Measurements from ENCODE around the gene TGM4.
"Not testable (repeated sequence)": the region's sequence is repeated elsewhere in the genome, so short reads cannot be mapped to it uniquely, and the experiment has no call there.

The TGM4 gene

GRCh38 chr3:44949770-44950169 lies 75.4 kb downstream of the TGM4 start:
- not testable (repeated sequence) for H3K9ac ChIP-seq (ENCODE audit: low read length); H3K27me3 ChIP-seq (ENCODE audit: insufficient read depth, low read length); H3K36me3 ChIP-seq (ENCODE audit: control insufficient read depth in 1 of 2, insufficient read depth in 2 of 2, low read length in 2 of 2); H2BK120ac ChIP-seq (ENCODE audit: insufficient read depth, low read length, poor library complexity); H4K8ac ChIP-seq (ENCODE audit: low read depth, low read length); H3K4ac ChIP-seq (ENCODE audit: low read depth, low read length); H3K27ac ChIP-seq (ENCODE audit: low read depth, low read length); DNase-seq; H2AK5ac ChIP-seq (ENCODE audit: low read length); H3K9me3 ChIP-seq (ENCODE audit: insufficient read depth, low read depth, low read length); H3K23ac ChIP-seq (ENCODE audit: low read length); H3K18ac ChIP-seq (ENCODE audit: low read length); H3K79me1 ChIP-seq (ENCODE audit: low read length); H3K4me2 ChIP-seq (ENCODE audit: low read length); H2BK12ac ChIP-seq (ENCODE audit: low read length); H2AFZ ChIP-seq (ENCODE audit: insufficient read depth, low read length, poor library complexity); H2BK5ac ChIP-seq (ENCODE audit: low read depth, low read length, poor library complexity); H3K4me3 ChIP-seq (ENCODE audit: low read depth, low read length); H3K14ac ChIP-seq (ENCODE audit: low read length); H3K4me1 ChIP-seq (ENCODE audit: control insufficient read depth in 1 of 2, insufficient read depth in 2 of 2, low read length in 2 of 2); H3K79me2 ChIP-seq (ENCODE audit: control insufficient read depth, insufficient read depth, low read length, poor library complexity); H4K12ac ChIP-seq (ENCODE audit: low read depth, low read length); H4K91ac ChIP-seq (ENCODE audit: low read depth, low read length)
- no CpG with 5 or more reads among the region's 4 CpGs for whole genome bisulfite sequencing (ENCODE audit: extremely low coverage, insufficient coverage, insufficient read length)

GRCh38 chr3:44950275-44950734 lies 75.9 kb downstream of the TGM4 start:
- no peaks in the 10 kb centered on the region for H3K79me2 ChIP-seq (ENCODE audit: control insufficient read depth, insufficient read depth, low read length, poor library complexity)

DNA sequence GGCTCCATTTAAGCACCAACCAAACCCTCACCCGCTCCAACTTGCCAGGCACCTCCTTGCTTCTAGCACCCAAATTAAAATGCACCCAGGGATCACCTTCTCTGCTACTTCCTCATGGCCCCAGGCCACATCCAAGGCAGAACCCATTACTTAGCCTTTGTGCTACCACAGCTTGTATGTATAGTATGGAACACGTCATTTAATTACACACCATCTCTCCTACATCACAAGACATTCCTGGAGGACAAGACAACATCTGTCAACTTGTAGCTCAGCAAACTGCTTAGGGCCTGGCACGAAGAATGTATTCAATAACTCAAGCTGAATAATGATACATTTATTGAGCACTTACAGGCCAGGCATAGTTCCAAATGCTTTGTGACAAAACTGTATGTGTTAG lies 78.3 kb downstream of the TGM4 start:
- no CpG with 5 or more reads among the region's 3 CpGs for WGBS (ENCODE audit: extremely low coverage, insufficient coverage, insufficient read length)
- H2AK5ac ChIP-seq (ENCODE audit: low read length): no peak overlapping the region
- H3K9me3 ChIP-seq (ENCODE audit: insufficient read depth, low read depth, low read length): peaks cover 2% of the 10 kb centered on the region
- H3K18ac ChIP-seq (ENCODE audit: low read length): no peak overlapping the region
- H4K91ac ChIP-seq (ENCODE audit: low read depth, low read length): no peak overlapping the region
- H3K9ac ChIP-seq (ENCODE audit: low read length): no peak overlapping the region
- no peaks in the 10 kb centered on the region for H3K79me1 ChIP-seq (ENCODE audit: low read length)
- no peak overlapping the region for H2BK12ac ChIP-seq (ENCODE audit: low read length)
- H3K27ac ChIP-seq (ENCODE audit: low read depth, low read length): no peak overlapping the region
- H3K27me3 ChIP-seq (ENCODE audit: insufficient read depth, low read length): no peaks in the 10 kb centered on the region
- no peak overlapping the region for H2BK5ac ChIP-seq (ENCODE audit: low read depth, low read length, poor library complexity)
- no peak overlapping the region for H3K4me3 ChIP-seq (ENCODE audit: low read depth, low read length)
- DNase-seq: peak in 1 of 2 donors; percentile 53
- H3K4me2 ChIP-seq (ENCODE audit: low read length): no peak overlapping the region
- H4K12ac ChIP-seq (ENCODE audit: low read depth, low read length): no peak overlapping the region
- H3K4ac ChIP-seq (ENCODE audit: low read depth, low read length): no peak overlapping the region
- H3K14ac ChIP-seq (ENCODE audit: low read length): no peak overlapping the region
- no peak overlapping the region for H2BK120ac ChIP-seq (ENCODE audit: insufficient read depth, low read length, poor library complexity)
- no peak overlapping the region for H2AFZ ChIP-seq (ENCODE audit: insufficient read depth, low read length, poor library complexity)
- no peak overlapping the region for H3K23ac ChIP-seq (ENCODE audit: low read length)
- H3K79me2 ChIP-seq (ENCODE audit: control insufficient read depth, insufficient read depth, low read length, poor library complexity): no peaks in the 10 kb centered on the region
- no peaks in the 10 kb centered on the region for H3K4me1 ChIP-seq (ENCODE audit: control insufficient read depth in 1 of 2, insufficient read depth in 2 of 2, low read length in 2 of 2)
- no peak overlapping the region for H4K8ac ChIP-seq (ENCODE audit: low read depth, low read length)
- H3K36me3 ChIP-seq (ENCODE audit: control insufficient read depth in 1 of 2, insufficient read depth in 2 of 2, low read length in 2 of 2): peaks cover 4 to 7% of the 10 kb centered on the region in 2 experiments

More at GRCh38 chr3:44950275-44950734, 75.9 kb downstream of the TGM4 start:
- no peak overlapping the region for H3K4ac ChIP-seq (ENCODE audit: low read depth, low read length)
- H3K27ac ChIP-seq (ENCODE audit: low read depth, low read length): no peak overlapping the region
- no peaks in the 10 kb centered on the region for H3K36me3 ChIP-seq (ENCODE audit: control insufficient read depth in 1 of 2, insufficient read depth in 2 of 2, low read length in 2 of 2)
- no peak overlapping the region for H2BK120ac ChIP-seq (ENCODE audit: insufficient read depth, low read length, poor library complexity)
- no CpG with 5 or more reads among the region's 2 CpGs for WGBS (ENCODE audit: extremely low coverage, insufficient coverage, insufficient read length)
- no peak overlapping the region for H4K8ac ChIP-seq (ENCODE audit: low read depth, low read length)
- no peak overlapping the region for H2AK5ac ChIP-seq (ENCODE audit: low read length)
- H3K18ac ChIP-seq (ENCODE audit: low read length): no peak overlapping the region
- H3K79me1 ChIP-seq (ENCODE audit: low read length): no peaks in the 10 kb centered on the region
- H4K91ac ChIP-seq (ENCODE audit: low read depth, low read length): no peak overlapping the region
- peaks cover 2% of the 10 kb centered on the region for H3K9me3 ChIP-seq (ENCODE audit: insufficient read depth, low read depth, low read length)
- no peak for DNase-seq
- H4K12ac ChIP-seq (ENCODE audit: low read depth, low read length): no peak overlapping the region
- no peak overlapping the region for H3K14ac ChIP-seq (ENCODE audit: low read length)
- H3K27me3 ChIP-seq (ENCODE audit: insufficient read depth, low read length): no peaks in the 10 kb centered on the region
- no peaks in the 10 kb centered on the region for H3K4me1 ChIP-seq (ENCODE audit: control insufficient read depth in 1 of 2, insufficient read depth in 2 of 2, low read length in 2 of 2)
- H2AFZ ChIP-seq (ENCODE audit: insufficient read depth, low read length, poor library complexity): no peak overlapping the region
- no peak overlapping the region for H3K9ac ChIP-seq (ENCODE audit: low read length)
- H2BK12ac ChIP-seq (ENCODE audit: low read length): no peak overlapping the region
- H3K4me2 ChIP-seq (ENCODE audit: low read length): no peak overlapping the region
- no peak overlapping the region for H3K23ac ChIP-seq (ENCODE audit: low read length)
- H2BK5ac ChIP-seq (ENCODE audit: low read depth, low read length, poor library complexity): no peak overlapping the region
- no peak overlapping the region for H3K4me3 ChIP-seq (ENCODE audit: low read depth, low read length)

GRCh38 chr3:44954304-44954703 lies 79.9 kb downstream of the TGM4 start:
- Histone ChIP-seq H3K27me3 (ENCODE audit: insufficient read depth, low read length) (no peaks in the 10 kb centered on the region), H4K91ac (ENCODE audit: low read depth, low read length) (no peak overlapping the region), H3K23ac (ENCODE audit: low read length) (no peak overlapping the region), H3K9me3 (ENCODE audit: insufficient read depth, low read depth, low read length) (no peaks in the 10 kb centered on the region), H2BK5ac (ENCODE audit: low read depth, low read length, poor library complexity) (no peak overlapping the region), H3K9ac (ENCODE audit: low read length) (no peak overlapping the region), H3K14ac (ENCODE audit: low read length) (no peak overlapping the region), H3K79me2 (ENCODE audit: control insufficient read depth, insufficient read depth, low read length, poor library complexity) (no peaks in the 10 kb centered on the region), H3K4me1 (ENCODE audit: control insufficient read depth in 1 of 2, insufficient read depth in 2 of 2, low read length in 2 of 2) (peaks cover 0 to 3% of the 10 kb centered on the region in 2 experiments), H4K8ac (ENCODE audit: low read depth, low read length) (no peak overlapping the region), H3K27ac (ENCODE audit: low read depth, low read length) (no peak overlapping the region), H2BK12ac (ENCODE audit: low read length) (no peak overlapping the region), H2AK5ac (ENCODE audit: low read length) (no peak overlapping the region), H2AFZ (ENCODE audit: insufficient read depth, low read length, poor library complexity) (no peak overlapping the region), H3K4ac (ENCODE audit: low read depth, low read length) (no peak overlapping the region), H3K4me2 (ENCODE audit: low read length) (no peak overlapping the region), H3K36me3 (ENCODE audit: control insufficient read depth in 1 of 2, insufficient read depth in 2 of 2, low read length in 2 of 2) (peaks cover 8 to 17% of the 10 kb centered on the region in 2 experiments), H3K18ac (ENCODE audit: low read length) (no peak overlapping the region), H2BK120ac (ENCODE audit: insufficient read depth, low read length, poor library complexity) (no peak overlapping the region), H3K79me1 (ENCODE audit: low read length) (no peaks in the 10 kb centered on the region), H3K4me3 (ENCODE audit: low read depth, low read length) (no peak overlapping the region), H4K12ac (ENCODE audit: low read depth, low read length) (no peak overlapping the region)
- DNase-seq: peak in 1 of 2 donors; percentile 22
- no CpG with 5 or more reads among the region's 5 CpGs for WGBS (ENCODE audit: extremely low coverage, insufficient coverage, insufficient read length)
